Vagina (tissue), 2 donors: ENCODE measurements around the gene STEAP1B. TPM values are rescaled to one million over a fixed set of nuclear protein-coding genes. Genes with fewer than 3 reads are reported as not detected.
A peak's percentile ranks its signal among the peaks of the same experiment; 100 is the strongest.

ENCODE experiments used
- DNase-seq, 2 donors: peaks; one replicate each; pipeline ENCODE4 v3.0.0-alpha.2; 2017; ENCODE audit errors: extremely low spot score in 2 of 2
- H3K27ac ChIP-seq: fragments of 200-600 bp; sonication (generic); one replicate; pipeline ENCODE4 v1.5.1; 2019
- H3K27me3 ChIP-seq: fragments of 200-600 bp; sonication (generic); one replicate; pipeline ENCODE4 v1.5.1; 2019
- H3K36me3 ChIP-seq, 2 donors: fragments of 200-600 bp; sonication (generic); one replicate each; pipeline ENCODE4 v1.5.1; 2017 to 2019
- H3K4me1 ChIP-seq: fragments of 200-600 bp; sonication (generic); one replicate; pipeline ENCODE4 v1.5.1; 2019
- H3K4me3 ChIP-seq, 2 donors: fragments of 200-600 bp; sonication (generic); 1 replicate in 1 of 2; 2 replicates in 1 of 2; pipeline ENCODE4 v1.5.1; 2016 to 2019
- H3K9me3 ChIP-seq: fragments of 200-600 bp; sonication (generic); one replicate; pipeline ENCODE4 v1.5.1; 2019
- POLR2A ChIP-seq, 2 donors: fragments of 450-650 bp; IDR thresholded peaks; one replicate each; pipeline ENCODE4 v1.6.1; 2017; ENCODE audit warnings: antibody characterized with exemption in 2 of 2, mild to moderate bottlenecking in 2 of 2, moderate library complexity in 2 of 2
- POLR2AphosphoS5 ChIP-seq, 2 donors: sonication (generic); formaldehyde crosslinking; IDR thresholded peaks; one replicate each; pipeline ENCODE4 v1.9.0; 2017; ENCODE audit warnings: antibody characterized with exemption in 2 of 2, mild to moderate bottlenecking in 2 of 2, low read depth in 1 of 2; ENCODE audit not compliant: insufficient read depth in 1 of 2
- intact Hi-C: fragments of 100-400 bp; cut with DNase I; formaldehyde crosslinking; loops from one replicate; pipeline ENCODE4 v1.15.1; 2023
- total RNA-seq: library from RNA; depleted of rRNA; stranded (reverse); fragments of >200 nt; gene quantifications from one replicate; pipeline ENCODE4 v1.2.3, GENCODE V29; 2016
- TF ChIP-seq, protein P1 (sequence below), 3 experiments: fragments of 450-650 bp in 2 of 3; fragments of 200-600 bp in 1 of 3; sonication (generic) in 1 of 3; IDR thresholded peaks; one replicate each; pipeline ENCODE4 v1.5.1; 2017 to 2019; ENCODE audit warnings: antibody characterized with exemption in 3 of 3, mild to moderate bottlenecking in 2 of 3, moderate library complexity in 2 of 3

The STEAP1B gene
- total RNA-seq, 1 donor from 2014 or later: 8.8 TPM

DNA sequence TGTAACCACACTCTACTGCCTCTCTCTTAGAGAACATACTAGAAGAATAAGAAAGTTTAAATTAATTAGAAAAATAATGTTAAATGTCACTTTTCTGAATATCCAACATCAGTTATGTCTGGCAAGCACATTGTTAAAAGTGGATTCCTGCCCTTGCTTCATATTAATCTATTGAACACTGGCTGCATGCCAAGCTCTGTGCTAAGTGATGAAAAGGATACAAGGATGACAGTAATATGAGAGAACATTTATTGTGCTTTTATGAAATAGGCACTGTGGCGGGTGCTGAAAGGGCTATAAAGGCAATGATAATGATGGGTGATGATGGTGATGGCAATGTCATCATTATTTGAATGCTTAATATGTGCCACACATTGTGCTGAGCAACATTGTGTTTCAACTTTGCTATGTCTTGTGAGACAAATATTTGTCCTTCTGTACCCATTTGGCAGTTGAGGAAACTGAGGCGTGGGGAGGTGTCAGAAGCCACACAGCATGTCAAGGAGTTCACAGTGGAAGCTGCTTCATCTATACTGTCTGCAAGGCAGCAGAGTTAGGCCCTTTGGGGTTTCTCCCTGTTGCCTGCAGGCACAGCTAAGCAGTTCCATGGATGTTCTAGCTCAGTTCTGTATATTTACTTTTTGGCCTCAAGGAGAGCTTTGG, 78.9 kb downstream of the STEAP1B start:
- no peak overlapping the region for H3K27ac ChIP-seq
- H3K4me3 ChIP-seq: no peak overlapping the region
- intact Hi-C loops: no loop called here
- H3K9me3 ChIP-seq: no peaks in the 10 kb centered on the region
- no peaks in the 10 kb centered on the region for H3K27me3 ChIP-seq
- H3K36me3 ChIP-seq: no peaks in the 10 kb centered on the region
- TF ChIP-seq, protein P1, sequence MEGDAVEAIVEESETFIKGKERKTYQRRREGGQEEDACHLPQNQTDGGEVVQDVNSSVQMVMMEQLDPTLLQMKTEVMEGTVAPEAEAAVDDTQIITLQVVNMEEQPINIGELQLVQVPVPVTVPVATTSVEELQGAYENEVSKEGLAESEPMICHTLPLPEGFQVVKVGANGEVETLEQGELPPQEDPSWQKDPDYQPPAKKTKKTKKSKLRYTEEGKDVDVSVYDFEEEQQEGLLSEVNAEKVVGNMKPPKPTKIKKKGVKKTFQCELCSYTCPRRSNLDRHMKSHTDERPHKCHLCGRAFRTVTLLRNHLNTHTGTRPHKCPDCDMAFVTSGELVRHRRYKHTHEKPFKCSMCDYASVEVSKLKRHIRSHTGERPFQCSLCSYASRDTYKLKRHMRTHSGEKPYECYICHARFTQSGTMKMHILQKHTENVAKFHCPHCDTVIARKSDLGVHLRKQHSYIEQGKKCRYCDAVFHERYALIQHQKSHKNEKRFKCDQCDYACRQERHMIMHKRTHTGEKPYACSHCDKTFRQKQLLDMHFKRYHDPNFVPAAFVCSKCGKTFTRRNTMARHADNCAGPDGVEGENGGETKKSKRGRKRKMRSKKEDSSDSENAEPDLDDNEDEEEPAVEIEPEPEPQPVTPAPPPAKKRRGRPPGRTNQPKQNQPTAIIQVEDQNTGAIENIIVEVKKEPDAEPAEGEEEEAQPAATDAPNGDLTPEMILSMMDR (IDR thresholded peaks at IDR 0.05): no peak
- TF ChIP-seq POLR2AphosphoS5 (IDR thresholded peaks at IDR 0.05; ENCODE audit: insufficient read depth in 1 of 2, low read depth in 1 of 2) (no peak), POLR2A (IDR thresholded peaks at IDR 0.05) (no peak)
- peak in 1 of 2 donors; percentile 52 for DNase-seq
- no peaks in the 10 kb centered on the region for H3K4me1 ChIP-seq

DNA sequence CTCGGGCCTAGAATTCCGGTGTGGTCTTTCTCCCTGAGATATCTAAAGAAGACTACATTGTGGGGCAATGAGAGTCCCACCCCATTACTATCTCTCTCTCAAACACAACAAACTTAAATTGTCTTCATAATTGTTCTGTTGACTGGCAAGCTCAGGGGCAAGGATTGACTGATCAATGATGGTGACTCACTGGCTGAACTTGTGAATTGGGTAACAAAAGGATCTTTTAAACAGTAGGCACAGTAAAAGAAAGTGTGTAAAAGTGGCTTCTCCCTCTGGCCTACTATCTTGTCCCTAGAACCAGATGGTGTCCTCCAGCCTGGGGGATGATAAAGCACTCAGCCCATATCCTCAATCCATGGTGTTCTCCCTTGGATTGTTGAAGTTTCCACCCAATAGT, 80.0 kb downstream of the STEAP1B start:
- intact Hi-C loops: no loop called here
- no peaks in the 10 kb centered on the region for H3K4me1 ChIP-seq
- no peaks in the 10 kb centered on the region for H3K9me3 ChIP-seq
- no peak for DNase-seq
- no peak overlapping the region for H3K27ac ChIP-seq
- H3K4me3 ChIP-seq: no peak overlapping the region
- TF ChIP-seq POLR2A (IDR thresholded peaks at IDR 0.05) (no peak), POLR2AphosphoS5 (IDR thresholded peaks at IDR 0.05; ENCODE audit: insufficient read depth in 1 of 2, low read depth in 1 of 2) (no peak)
- TF ChIP-seq, protein P1 (IDR thresholded peaks at IDR 0.05): no peak
- H3K27me3 ChIP-seq: no peaks in the 10 kb centered on the region
- no peaks in the 10 kb centered on the region for H3K36me3 ChIP-seq

DNA sequence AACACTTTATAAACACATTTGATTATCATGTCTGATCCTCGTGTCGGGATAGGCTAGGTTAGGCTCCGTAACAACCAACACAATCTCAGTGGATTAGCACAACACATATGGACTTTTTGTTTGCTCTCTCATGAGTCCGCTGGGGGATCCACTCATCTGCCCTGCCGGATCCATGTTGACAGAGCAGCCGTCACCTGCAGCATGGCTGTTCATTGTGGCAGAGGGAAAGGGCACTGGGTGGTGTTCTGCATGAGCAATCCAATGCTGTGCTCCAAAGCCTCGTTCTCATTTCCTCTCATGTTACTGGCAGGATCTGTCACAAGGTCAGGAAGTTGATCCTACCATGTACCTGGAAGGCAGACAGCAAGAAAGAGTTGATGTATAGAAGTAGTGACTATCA, 80.5 kb downstream of the STEAP1B start:
- Histone ChIP-seq H3K27ac (no peak overlapping the region), H3K36me3 (no peaks in the 10 kb centered on the region), H3K4me1 (no peaks in the 10 kb centered on the region), H3K27me3 (no peaks in the 10 kb centered on the region), H3K9me3 (no peaks in the 10 kb centered on the region), H3K4me3 (no peak overlapping the region)
- peak in 1 of 2 donors; percentile 67 for DNase-seq
- TF ChIP-seq POLR2A (IDR thresholded peaks at IDR 0.05) (no peak), POLR2AphosphoS5 (IDR thresholded peaks at IDR 0.05; ENCODE audit: insufficient read depth in 1 of 2, low read depth in 1 of 2) (no peak)
- TF ChIP-seq, protein P1 (IDR thresholded peaks at IDR 0.05): no peak
- intact Hi-C loops: no loop called here

DNA sequence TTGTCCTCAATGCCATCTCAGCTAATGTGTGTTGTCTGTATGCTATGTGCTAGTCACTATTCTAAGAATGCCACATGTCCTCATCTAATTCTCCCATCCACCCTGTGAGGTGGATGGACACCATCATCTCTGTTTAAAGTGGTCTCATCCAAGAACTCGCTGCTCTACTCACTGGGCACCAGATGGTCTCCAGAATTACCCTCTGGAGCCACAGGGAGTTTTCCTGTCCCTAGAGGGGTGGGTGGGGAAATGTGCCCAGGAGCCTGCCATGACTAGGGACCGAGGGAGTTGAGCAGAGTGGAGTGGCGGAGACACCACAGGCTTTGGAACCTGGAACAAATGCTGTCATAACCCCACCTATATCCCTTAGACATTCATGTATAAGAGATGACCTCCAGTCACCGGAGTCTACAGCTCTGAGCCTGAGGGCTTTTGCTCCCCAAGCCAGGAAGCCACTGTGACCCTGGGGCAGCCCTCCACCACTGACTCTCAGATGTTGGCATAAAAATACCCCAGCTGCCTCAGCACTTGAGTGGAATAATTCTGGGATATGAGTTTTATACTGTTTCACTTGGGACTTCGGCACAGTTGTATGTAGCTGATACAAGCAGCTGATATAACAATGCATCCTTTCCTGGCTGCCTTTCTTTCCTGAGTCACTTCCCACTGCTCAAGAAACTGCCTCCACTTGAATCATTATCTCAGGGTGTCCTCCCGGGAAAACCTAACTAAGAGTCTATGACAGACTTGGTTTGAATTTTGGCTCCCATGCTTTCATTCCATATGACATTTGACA, 81.5 kb downstream of the STEAP1B start:
- Histone ChIP-seq H3K36me3 (no peaks in the 10 kb centered on the region), H3K9me3 (no peaks in the 10 kb centered on the region), H3K4me1 (no peaks in the 10 kb centered on the region), H3K27ac (no peak overlapping the region), H3K27me3 (no peaks in the 10 kb centered on the region), H3K4me3 (no peak overlapping the region)
- DNase-seq: peak in 1 of 2 donors; percentile 58
- intact Hi-C loops: no loop called here
- TF ChIP-seq, protein P1 (IDR thresholded peaks at IDR 0.05): no peak
- TF ChIP-seq POLR2A (IDR thresholded peaks at IDR 0.05) (no peak), POLR2AphosphoS5 (IDR thresholded peaks at IDR 0.05; ENCODE audit: insufficient read depth in 1 of 2, low read depth in 1 of 2) (no peak)

DNA sequence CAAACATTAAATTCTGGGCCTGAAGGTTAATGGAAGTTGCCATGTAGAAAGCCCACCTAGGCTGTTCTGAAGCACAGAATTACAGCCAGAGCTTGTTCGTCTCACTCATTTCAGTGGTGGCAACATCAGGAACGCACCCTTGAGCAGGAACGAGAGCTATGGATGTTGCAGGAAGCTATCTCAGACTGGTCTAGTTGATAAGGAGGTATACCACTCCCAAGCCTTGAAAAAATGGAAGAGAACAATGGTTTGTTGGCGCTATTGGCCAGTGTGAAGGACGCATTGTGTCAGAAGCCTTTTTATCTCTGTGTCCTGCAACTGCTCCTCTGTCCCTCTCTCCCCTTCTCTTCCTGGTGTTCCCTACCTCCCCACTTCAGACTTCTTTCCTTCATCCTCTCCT, 82.1 kb downstream of the STEAP1B start:
- H3K4me3 ChIP-seq: no peak overlapping the region
- no peaks in the 10 kb centered on the region for H3K4me1 ChIP-seq
- no peaks in the 10 kb centered on the region for H3K27me3 ChIP-seq
- no peaks in the 10 kb centered on the region for H3K36me3 ChIP-seq
- H3K9me3 ChIP-seq: no peaks in the 10 kb centered on the region
- TF ChIP-seq, protein P1 (IDR thresholded peaks at IDR 0.05): no peak
- TF ChIP-seq POLR2AphosphoS5 (IDR thresholded peaks at IDR 0.05; ENCODE audit: insufficient read depth in 1 of 2, low read depth in 1 of 2): no peak
- TF ChIP-seq POLR2A (IDR thresholded peaks at IDR 0.05): no peak
- H3K27ac ChIP-seq: no peak overlapping the region
- no peak for DNase-seq
- intact Hi-C loops: no loop called here
